ENCODE data around the gene PCBP3.

Gene PCBP3

DNA sequence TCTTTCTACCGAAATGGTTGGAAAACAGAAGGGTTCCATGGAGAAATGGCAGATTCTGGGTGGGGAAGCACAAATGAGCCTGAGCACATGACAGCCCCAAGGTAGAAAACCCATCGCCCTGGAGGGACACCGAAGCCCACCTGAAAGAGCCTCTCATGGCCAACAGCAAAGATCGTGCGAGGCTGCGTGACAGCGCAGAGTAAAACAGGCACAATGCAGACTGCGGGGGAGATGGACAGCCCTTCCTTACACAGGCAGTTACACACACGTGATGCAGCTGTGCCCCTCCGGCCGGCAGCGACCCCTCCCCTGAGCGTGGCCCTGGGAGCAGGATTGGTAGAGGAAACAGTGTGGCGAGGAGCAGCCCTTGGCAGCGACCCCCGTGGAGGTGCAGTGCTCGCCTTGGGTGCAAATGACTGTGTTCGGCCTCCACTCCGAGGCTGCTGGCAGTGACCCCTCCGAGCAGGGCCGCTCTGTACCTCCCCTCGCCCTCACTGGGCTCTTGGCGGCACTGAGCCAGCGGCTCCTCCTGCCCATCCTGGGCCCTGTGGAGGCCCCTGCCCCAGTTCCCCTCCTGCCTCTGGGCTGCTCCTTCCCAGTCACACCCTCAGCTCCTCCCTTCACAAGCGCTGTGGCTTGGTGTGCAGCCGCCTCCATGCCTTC lies 217.1 kb downstream of the PCBP3 start:
- DNase-seq (ENCODE audit: low read depth, low spot score): no peak

DNA sequence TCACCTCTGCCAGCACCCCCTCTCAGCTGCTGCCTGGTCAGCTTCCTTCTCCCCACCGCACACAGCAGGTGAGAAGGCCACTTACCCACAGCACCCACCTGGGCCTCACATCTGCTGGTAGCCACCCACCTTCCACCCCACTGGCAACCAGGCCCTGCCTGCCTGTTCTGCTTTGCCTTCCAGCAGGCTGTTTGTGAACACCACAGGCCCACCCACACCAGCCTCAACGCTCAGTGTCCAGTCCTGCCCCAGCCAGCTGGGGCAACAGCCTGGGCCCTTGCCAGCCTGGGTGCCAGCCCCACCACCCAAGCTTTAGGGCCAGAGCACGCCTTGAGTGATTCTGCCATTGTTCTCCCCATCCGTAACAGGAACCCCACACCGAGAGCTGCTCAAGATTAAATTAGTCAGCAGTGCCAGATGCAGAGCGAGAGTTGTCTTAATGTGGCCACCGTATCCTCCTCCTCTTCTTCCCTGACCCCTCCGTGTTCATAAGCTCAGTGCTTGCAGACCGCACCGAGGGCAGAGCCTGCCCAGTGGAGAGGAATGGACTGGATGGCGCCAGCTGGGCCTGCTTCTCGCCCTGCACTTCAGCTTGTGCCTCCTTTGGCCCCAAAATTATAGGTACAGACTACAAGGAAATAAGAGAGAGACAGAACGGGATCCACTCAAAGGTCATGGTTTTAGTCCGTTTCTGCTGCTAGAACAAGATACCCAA lies 217.8 kb downstream of the PCBP3 start:
- no peak for DNase-seq (ENCODE audit: low read depth, low spot score)

DNA sequence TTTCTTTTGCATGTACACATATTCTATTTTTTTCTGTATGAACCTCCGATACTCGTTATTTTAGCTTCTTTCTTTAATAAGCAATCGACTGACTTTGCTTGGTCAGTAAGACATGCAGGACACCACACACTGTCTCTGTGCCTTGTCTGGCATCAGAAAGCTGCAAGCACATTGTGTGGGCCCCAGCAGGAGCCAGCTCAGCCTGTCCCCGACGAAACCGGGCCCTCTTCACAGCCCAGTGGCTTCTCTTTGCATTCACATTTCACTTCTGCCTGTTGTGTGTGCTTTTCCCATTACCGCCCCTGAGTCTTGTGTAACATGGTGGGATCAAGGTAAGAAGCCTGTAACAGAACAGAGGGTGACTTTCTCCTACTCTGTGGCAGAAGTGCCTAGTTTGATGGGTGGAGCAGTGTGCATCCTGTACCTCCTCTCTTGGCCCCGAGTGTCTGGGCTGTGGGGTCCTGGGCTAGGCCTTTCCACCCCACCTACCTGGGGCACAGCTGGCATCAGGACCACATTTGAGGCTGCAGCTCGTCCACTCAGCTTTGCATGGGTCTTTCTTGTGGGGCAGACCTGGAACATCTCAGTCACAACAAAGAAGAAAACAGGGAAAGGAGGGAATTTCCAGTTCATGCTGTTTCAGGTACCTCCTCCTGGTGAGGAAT lies 219.2 kb downstream of the PCBP3 start:
- DNase-seq (ENCODE audit: low read depth, low spot score): no peak

DNA sequence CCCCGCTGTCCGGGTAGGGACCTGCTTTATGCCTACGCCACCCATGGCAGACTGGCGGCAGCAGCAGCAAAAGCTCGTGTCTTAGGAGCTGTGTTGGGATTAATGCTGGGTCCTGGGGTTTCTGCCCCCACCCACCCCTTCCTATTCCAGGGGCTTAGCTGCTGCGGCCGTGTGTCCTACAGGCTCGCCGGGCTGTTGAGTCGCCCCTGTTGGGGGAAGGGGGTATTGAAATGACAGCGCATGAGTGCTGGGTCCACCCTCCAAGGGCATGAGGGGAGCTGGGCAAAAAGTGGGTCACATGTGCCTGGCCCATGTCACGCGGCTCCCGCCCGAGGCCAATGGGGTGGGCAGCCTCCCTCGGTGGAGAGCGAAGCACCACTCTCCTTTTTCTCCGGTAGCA lies 219.7 kb downstream of the PCBP3 start:
- no peak for DNase-seq (ENCODE audit: low read depth, low spot score)

DNA sequence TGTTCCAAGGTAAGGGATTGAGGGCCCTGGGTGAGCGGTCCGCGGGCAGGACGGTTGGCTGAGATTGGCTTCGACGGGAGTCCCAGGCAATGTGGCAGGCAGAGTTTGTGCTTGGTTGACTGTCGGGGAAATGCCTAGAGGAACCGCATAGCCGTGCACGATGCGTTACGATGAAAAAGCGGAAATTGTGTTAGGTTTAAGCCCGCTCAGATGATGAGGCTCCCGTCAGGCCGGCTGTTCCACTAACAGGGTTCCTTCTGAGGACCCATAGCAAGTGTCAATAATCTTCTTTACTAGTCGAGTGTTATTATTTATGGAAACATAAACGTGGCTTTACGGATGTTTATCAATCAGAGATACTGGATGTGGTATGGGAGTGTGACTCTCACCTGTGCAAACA lies 220.2 kb downstream of the PCBP3 start:
- DNase-seq (ENCODE audit: low read depth, low spot score): no peak

DNA sequence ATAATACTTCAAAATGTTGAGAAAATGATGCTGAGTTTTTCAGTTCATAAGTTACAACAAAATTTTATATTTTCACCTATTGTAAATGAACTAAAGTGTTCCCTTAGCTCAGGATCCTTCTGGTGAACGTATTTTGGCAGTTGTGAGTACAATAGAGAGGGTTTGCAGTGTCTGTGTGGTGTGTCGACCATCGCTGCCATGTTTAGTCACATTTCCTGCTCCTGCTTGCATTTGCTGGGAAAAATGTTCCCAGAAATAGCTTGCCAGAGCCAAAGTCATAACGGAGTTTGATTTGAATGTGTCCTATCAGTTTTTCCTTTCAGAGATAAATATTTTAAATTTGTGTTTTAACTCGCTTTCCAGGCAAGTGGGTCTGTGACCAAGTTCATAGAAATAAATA lies 220.9 kb downstream of the PCBP3 start:
- DNase-seq (ENCODE audit: low read depth, low spot score): no peak

DNA sequence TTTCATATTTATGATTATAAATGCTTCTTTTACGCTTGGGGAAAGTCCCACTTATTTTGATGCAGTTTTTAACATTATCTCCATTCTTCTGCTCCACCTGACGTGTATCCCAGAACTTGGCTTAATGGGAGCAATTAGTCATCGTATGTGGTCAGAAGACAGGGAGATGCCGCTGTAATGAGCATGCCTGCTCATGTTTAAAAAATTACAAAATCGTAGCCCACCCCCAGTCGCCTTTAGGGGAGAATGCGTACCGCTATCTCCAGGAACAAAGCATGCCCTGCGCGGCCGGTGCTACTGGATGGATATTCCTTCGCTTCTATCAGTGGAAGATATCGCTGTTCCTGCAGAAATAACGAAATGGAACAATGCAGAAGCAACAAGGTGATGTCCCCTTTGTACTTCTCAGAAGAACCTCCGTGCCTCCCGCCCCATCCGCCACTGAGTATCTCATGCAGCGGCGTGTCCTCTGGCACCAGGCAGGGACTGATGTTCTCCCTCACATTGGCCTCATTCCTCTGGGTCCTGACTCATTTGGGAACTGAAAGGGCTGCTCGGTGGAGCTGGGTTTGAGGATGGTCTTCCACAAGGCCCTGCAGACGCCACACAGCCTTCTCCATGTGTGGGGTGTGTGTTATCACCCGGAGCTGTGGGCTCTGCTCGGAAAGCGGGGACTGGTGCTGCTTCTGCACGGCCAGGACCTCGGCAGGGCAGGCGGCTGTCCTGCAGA lies 221.7 kb downstream of the PCBP3 start:
- no peak for DNase-seq (ENCODE audit: low read depth, low spot score)

DNA sequence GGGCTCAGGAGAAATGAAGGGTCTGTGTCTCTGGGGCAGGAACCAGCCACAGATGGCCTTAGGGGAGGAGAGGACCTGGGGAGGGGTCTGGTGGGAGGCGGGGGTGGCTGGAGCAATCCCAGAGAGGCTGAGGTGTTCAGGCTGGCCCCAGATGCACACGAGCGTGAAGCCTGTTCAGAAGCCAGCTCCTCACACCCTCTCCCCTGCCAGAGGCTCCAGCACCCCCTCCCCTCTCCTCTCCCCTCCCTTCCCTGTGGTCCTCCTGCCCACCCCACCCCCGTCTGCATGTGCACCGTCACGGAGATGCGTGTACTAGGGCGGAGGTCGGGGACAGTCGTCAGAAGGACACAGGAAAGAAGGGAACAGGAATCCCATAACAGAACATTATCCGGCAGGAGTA lies 223.0 kb downstream of the PCBP3 start:
- DNase-seq (ENCODE audit: low read depth, low spot score): no peak

DNA sequence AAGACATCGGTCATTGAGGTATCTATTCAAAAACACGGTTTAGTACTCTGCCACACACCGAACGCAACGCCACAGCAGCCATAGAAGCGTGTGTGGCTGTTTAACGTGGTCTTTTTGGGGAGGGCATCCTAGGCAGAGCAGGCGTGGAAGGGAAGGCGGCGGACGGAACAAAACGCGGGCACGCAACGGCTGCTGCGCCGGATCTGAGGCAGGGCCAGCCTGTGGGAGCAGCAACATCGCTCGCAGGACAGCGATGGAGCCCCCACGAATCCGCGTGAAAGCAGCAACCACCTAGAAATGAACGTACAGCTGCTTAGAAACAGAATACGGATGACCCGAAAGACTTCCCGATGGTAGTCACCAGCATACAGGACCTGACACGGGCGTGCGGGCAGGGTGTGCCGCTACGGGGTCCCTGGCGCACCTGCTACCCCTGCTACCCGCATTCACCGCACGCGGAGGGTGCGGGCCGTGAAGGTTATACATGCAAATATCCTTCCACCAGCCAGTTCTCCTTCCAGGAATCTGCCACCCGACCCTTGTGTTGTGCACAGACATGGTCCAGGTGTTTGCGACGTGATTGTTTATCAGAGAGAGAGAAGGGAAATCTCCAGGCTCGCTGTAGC lies 223.6 kb downstream of the PCBP3 start:
- no peak for DNase-seq (ENCODE audit: low read depth, low spot score)

DNA sequence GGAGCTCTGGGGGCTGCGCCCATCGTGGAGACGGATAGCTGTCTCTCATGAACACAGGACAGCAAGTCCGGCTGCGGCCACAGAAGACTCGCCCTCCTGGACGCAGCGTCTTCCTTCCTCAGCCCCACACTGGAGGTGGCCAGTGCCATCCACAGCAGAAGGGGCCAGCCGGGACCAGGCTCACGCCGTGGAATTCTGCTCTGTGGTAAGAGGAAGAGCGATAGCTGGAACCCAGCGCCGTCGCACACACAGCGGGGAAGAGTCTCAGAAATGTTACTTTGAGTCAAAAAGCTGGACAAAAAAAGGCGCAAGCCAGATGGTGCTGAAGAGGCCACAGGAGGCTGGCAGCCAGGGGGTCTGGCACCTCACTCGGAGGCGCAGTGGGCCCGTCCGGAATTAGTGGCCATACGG lies 224.2 kb downstream of the PCBP3 start:
- DNase-seq (ENCODE audit: low read depth, low spot score): no peak

DNA sequence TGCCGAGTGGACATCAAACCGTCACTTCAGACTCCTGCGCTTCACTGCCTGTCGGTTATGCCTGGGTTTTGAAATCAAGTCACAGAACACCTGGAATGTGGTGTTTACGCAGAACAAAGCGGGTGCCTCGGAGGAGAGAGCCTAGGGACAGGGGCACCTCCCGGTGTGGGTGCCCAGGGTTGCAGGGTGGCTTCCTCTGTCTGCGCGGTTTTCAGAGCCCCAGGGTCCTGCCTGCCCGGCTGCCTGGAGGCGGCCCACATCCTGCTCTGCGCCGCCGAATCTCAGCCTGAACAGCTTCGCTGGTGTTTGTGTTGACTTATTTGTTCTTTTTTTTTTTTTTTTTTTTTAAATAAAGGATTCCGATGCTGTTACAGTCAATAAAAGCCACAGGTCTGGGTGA lies 224.6 kb downstream of the PCBP3 start:
- no peak for DNase-seq (ENCODE audit: low read depth, low spot score)

DNA sequence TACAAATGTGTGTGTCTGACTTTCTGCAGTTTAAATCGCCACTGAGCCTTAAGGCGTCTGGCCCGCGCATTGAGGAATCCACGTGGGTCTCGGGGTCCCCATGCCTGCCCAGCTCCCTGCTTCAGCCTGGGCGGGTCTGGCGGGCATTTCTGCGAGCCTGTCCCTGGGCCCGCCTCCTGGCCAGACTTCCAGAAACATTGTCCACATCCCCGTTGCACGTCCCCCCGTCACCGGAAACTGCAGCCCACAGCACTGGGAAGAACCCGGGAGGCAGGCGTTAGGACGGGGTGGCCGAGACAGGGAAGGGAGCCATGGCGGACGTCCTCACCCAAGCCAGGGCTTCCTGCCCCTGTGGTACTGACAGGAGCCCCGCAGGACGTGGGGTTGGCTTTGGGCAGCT lies 225.0 kb downstream of the PCBP3 start:
- DNase-seq (ENCODE audit: low read depth, low spot score): no peak

DNA sequence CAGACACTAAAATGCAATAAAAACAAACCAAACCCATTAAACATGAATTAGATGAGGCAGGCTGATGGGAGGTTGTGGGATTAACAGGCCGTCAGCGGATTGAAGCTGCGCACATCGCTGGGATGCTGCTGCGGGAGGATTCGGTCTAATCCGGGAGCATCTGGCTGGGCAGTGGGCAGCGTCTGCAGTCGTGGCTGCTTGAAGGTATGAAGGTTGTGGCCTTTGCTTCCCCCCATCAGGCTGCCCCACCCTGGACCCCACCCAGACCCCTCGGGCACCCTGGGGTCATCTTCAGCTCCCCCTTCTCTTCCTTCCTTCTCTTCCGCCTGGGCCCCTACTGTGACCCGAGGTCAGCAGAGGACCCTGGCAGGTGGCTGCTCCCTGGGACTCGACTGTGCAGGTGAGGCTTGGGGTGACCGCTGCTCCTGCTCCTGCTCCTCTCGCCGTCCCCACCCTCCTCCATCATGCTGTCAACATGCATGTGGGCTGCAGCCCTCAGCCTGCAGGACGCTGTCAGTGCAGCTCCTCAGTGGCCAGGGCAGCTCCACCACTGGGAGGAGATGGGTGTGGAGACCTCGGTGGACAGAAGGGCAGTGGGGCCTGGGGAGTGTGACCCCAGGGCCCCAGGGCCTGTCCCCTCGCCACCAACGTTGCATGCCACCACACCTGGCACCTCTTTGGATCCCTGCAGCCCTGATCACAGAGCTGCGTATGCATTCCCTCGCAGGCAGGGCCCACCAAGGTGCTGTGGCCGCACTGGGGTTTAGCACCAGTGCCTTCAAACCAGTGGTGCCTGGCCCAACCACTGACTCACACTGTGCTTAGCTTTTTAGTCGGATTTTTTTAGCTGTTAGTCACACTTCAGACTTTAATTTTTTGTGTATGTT lies 225.8 kb downstream of the PCBP3 start:
- DNase-seq (ENCODE audit: low read depth, low spot score): no peak

DNA sequence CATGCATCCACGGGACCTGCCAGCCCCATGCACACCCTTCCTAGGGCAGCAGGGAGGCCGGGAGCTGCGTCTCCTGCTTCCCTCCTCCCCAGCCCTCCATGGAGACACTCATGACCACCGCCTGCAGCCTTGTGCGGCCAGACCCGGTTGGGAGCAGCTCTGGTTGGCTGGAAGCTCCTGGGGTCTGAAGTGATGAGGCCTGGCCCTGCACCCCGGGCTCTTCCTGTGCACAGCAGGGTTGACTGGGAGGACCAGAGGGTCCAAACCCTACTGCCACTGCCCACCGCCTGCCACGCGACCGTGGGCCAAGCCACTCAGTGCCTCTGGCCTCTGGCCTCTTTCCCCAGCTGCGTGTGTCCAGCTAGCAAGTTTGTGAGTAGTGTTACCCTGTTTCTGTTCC lies 226.9 kb downstream of the PCBP3 start:
- DNase-seq (ENCODE audit: low read depth, low spot score): no peak

DNA sequence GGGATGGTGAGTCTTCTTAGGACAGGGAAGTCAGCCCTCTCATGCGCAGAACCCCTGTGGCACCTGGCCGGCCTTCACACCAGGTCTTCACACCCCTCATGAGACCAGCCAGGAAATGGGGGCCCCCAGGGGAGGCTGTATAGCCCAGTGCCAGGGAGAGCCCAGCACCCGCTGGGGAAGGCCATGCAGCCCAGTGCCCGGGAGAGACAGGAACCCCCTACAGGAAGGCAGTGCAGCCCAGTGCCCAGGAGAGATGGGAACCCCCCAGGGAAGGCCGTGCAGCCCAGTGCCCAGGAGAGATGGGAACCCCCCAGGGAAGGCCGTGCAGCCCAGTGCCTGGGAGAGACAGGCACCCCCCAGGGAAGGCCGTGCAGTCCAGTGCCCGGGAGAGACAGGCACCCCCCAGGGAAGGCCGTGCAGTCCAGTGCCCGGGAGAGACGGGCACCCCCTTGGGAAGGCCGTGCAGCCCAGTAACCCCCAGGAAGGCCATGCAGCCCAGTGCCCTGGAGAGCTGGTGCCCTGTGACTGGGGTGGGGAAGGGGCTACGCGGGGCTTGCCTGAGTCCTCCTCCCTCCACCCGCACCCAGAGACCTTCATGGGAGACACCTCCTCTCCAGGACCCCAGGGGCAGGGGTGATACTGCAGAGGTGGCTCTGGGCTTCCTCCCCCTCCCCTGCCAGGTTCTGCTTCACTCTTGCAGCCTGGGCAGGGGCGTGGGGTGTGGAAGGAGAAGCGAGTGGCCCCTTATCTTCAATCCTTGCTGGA lies 227.5 kb downstream of the PCBP3 start:
- DNase-seq (ENCODE audit: low read depth, low spot score): no peak

DNA sequence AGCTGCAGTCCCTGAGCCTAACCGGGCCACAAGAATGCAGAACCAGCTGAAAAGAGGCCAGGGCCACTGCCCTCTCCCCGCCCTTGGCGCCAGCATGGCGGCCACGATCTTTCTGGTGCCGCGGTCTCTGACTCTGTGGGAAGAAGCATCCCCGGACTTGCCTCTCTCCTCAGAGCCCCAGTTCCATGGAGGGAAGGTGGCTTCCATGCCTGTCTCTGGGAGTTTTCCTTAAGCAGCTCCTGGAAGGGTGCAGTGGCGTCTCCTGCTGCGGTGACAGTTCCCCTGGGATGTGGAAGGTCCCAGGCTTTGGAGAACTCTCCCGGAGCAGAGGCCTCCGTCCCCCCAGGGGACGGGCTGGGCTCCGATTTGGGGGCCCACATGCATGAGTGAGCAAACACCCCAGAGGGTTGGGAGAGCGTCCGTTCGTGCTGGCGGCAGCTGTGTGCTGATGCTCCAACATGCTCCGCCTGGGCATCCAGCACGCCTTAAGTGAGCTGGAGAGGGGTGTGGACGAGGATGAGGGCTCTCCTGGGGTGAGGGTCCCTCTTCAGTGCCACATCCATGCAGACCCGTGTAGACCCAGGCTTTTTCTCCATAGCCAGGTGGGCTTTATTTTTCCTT lies 228.2 kb downstream of the PCBP3 start:
- DNase-seq (ENCODE audit: low read depth, low spot score): no peak

DNA sequence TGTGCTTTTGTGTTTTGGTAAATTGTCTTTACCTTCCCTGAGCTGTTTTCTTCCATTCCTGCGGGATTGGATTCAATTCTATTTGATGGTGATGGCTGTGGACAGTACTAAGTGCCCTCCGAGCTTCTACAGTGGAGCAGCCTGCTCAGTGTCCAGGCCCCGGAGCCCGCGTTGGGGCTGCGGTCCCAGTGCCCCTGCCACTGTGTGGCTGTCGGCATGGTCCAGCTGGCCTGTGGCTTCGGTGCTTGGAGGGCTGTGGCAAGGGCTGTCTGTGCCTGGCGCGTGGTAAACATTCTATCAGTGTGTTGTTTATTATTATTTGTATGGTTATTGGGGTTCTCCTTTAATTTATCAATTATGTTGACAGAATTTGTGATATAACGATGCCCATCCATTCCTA lies 228.9 kb downstream of the PCBP3 start:
- DNase-seq (ENCODE audit: low read depth, low spot score): no peak

DNA sequence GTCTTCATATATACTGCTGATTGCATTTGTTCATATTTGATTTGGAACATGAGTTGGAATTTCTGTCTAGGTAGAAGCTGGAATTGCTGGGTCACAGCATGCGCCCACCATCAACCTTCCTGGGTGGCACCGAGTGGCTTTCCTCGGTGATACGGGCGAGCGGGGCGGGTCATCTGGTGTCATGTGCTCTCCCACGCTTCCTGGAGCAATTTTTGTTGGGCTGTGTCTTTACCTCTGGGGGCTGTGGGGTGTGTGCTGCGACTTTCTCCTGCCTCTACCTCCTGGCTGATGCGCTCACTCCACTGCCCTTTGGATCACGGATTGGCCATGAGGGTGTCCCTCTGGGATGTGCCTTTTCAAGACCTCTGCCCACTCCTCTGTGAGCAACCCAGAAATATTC lies 229.4 kb downstream of the PCBP3 start:
- no peak for DNase-seq (ENCODE audit: low read depth, low spot score)

DNA sequence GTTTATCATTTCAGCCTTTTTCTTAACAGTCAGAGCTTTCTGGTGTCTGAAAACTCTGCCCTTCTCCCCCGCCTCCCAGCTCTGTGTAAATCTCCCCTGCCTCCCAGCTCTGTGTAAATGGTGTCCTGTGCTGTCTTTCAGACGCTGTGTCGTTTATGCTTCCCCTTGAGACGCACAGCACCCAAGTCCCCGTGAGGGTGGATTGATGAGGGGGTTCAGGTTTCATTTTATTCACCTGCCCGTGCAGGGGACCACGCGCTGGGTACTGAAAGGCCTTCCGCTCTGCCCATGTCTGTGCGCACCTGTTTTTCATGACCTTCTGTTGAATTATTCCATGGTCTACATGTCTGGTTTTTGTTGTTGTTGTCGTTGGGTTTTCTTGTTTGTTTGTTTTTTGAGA lies 229.9 kb downstream of the PCBP3 start:
- DNase-seq (ENCODE audit: low read depth, low spot score): no peak

DNA sequence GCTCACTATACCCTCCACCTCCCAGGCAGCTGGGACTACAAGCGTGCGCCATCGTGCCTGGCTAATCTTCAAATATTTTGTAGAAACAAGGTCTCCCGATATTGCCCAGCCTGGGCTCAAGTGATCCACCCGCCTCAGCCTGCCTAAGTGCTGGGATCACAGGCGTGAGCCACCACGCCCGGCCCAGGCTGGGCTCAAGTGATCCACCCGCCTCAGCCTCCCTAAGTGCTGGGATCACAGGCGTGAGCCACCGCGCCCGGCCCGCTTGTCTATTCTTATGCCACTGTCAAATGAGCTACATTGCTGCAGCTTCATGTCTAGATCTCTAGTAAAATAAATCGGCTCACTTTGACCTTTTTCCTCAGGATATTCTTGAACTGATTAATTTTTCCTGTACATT lies 230.3 kb downstream of the PCBP3 start:
- no peak for DNase-seq (ENCODE audit: low read depth, low spot score)
